Activated T-cell treated with anti-CD3 and anti-CD28 coated beads, Interleukin-2, amount 50 U/mL, for 72 hours (primary cell): Measurements from ENCODE around the gene LCT. TPM values are rescaled to one million over a fixed set of nuclear protein-coding genes. Genes with fewer than 3 reads are reported as not detected.

ENCODE experiments used
- ATAC-seq, 2 donors: fragments of 150-1000 bp; cut with Tn5 transposase; replicated peaks in 1 of 2; 2 replicates each; pipeline ENCODE4 v1.10.0; 2021; ENCODE audit warnings: moderate library complexity in 2 of 2, mild to moderate bottlenecking in 1 of 2
- DNase-seq, 2 donors: peaks; one replicate each; pipeline ENCODE4 v3.0.0; 2021 to 2022; ENCODE audit warnings: mixed read lengths in 1 of 2
- H3K27ac Mint-ChIP-seq: one replicate; pipeline ENCODE4 v1.8.0; 2022; ENCODE audit warnings: mild to moderate bottlenecking, moderate library complexity, mixed read lengths
- H3K27me3 Mint-ChIP-seq: one replicate; pipeline ENCODE4 v1.8.0; 2022; ENCODE audit warnings: low read depth, mixed read lengths
- H3K36me3 Mint-ChIP-seq, 2 donors: one replicate each; pipeline ENCODE4 v1.8.0; 2022; ENCODE audit warnings: mixed read lengths in 2 of 2, mild to moderate bottlenecking in 1 of 2; ENCODE audit not compliant: insufficient read depth in 2 of 2
- H3K4me1 Mint-ChIP-seq: one replicate; pipeline ENCODE4 v1.8.0; 2022; ENCODE audit warnings: low read depth, mixed read lengths
- H3K4me3 Mint-ChIP-seq, 2 donors: one replicate each; pipeline ENCODE4 v1.8.0; 2022; ENCODE audit warnings: mild to moderate bottlenecking in 2 of 2, mixed read lengths in 2 of 2, moderate library complexity in 2 of 2
- H3K9me3 Mint-ChIP-seq, 2 donors: one replicate each; pipeline ENCODE4 v1.8.0; 2022; ENCODE audit warnings: mixed read lengths in 2 of 2
- total RNA-seq, 2 donors: library from RNA; stranded (reverse); gene quantifications; one replicate each; pipeline ENCODE4 v1.2.3, GENCODE V29; 2022

Gene LCT
- total RNA-seq, 2 donors from 2014 or later: 0.19 to 0.29 TPM

DNA sequence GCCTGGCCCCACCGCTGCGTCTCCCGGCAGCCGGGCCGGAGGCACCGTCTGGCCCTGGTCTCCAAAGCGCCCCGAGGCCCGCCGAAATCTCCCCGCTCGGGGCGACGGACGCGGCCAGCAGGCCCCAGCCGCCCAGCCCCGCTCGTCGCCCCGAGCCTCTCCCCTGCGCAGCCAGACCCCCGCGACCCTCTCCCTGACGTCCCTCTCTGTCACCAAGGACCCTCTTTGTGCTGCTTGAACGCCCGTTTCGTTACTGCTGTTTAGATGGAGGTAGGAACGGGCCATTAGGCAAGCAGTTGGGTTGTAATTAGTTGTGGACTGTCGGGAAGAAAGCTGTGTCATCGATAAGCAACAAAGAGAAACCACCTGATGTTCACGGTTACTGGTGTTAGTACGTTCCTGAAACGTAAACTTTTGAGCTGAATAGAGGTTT, 94.6 kb downstream of the LCT start:
- Mint-ChIP-seq H3K4me3 (peak overlapping the region; percentile 95 to 99), H3K27ac (peak overlapping the region; percentile 100), H3K4me1 (peaks cover 38% of the 10 kb centered on the region), H3K27me3 (no peaks in the 10 kb centered on the region), H3K9me3 (peaks cover 1 to 2% of the 10 kb centered on the region in 2 donors), H3K36me3 (peaks cover 5 to 10% of the 10 kb centered on the region in 2 donors)
- DNase-seq (peak in 1 of 2 donors; percentile 53), ATAC-seq (peak; percentile 17 to 26)

DNA sequence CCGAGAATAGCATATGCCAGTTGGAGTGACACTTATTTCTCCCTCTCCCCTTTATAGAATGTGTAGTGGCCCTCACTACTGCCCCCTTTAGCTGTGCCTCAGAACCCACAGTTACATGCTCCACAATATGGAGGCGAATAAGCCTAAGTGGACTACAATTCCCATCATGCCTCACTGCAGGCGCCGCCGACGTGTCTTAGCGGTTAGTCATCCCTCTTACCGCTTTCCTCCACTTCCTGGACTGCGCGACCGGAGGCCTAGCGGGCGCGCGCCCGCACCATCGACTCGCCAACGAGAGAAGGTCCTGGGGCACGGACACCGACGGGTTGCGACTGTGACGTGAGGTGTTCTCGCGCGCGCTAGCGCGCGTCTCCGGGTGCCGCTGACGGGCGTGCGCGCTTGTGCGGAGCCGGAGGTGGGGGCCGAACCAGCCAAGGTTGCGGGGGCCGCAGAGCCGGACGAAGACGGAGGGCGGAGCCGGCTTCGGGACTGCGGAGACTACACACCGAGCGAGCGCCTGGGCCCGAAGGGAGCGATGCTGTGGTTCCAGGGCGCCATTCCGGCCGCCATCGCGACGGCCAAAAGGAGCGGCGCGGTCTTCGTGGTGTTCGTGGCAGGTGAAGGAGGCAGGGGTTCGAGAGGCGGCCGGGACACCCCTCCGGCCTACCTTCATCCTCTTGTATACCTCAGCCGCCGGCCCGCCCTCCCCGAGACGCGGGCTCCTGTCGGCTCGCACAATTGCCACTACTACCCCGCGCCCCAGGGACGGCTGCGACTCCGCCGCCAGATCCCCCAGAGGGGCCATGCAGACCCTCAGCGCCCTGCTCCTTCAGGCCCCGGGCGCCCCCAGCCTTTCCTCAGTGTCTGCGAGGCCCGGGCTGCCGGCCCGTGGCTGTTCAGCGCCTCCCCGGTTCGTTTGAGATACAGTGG, 95.3 kb downstream of the LCT start, which contains the start of gene UBXN4:
UBXN4 (plus strand) TSS at position 461 of the 930 bp plus-strand sequence; CDS start at position 536, 75 bp downstream.
- ATAC-seq (peak; percentile 94), DNase-seq (peak; percentile 92 to 95)
- peaks cover 2 to 4% of the 10 kb centered on the region in 2 donors for H3K9me3 Mint-ChIP-seq
- no peaks in the 10 kb centered on the region for H3K27me3 Mint-ChIP-seq
- H3K36me3 Mint-ChIP-seq: peaks cover 5 to 9% of the 10 kb centered on the region in 2 donors
- peak within 1 kb of the TSS; percentile 100 for H3K27ac Mint-ChIP-seq
- H3K4me1 Mint-ChIP-seq: peaks cover 35% of the 10 kb centered on the region
- peak within 1 kb of the TSS; percentile 95 to 99 for H3K4me3 Mint-ChIP-seq

DNA sequence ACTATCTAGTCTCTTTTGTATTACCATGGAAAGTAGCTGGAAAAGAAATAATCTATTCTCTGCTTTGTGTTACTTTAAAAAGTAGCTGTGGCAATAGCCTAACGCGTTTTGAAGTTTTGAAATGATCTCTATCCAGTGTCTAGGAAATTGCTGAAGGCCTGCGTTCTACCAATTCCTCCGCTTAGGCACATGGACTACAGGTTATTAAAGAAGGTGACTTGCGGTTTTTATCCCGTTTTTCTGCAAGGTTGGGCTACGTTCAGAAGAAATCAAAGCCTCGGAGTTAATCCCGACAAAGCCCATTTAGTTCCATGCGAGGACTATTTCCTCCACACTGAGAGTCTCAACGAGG, 96.0 kb downstream of the LCT start:
- no peak overlapping the region for H3K4me3 Mint-ChIP-seq

DNA sequence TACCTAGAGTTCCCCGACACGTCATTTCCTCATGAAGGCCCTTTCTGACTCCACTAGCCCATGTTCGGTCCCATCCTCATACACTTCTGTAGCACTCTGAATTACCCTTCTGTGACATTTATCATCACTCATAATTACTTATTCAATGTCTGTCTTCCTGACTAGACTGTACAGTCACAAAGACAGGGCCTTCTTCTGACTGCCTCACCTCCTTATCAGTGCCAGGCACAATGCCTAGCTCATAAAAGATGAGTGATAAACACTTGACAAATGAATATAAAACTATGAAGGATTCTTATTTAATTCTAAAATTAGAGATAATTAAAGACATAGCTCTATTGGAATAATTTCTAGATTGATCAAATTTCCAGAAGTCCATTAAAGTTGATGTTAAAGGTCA, 96.8 kb downstream of the LCT start:
- ATAC-seq (no peak), DNase-seq (no peak)
- Mint-ChIP-seq H3K27ac (no peak overlapping the region), H3K4me1 (peaks cover 23% of the 10 kb centered on the region), H3K36me3 (peaks cover 2 to 5% of the 10 kb centered on the region in 2 donors), H3K4me3 (no peak overlapping the region), H3K27me3 (no peaks in the 10 kb centered on the region), H3K9me3 (peaks cover 2 to 4% of the 10 kb centered on the region in 2 donors)

More for the DNA sequence above, 96.0 kb downstream of the LCT start:
- peaks cover 2 to 4% of the 10 kb centered on the region in 2 donors for H3K9me3 Mint-ChIP-seq
- H3K36me3 Mint-ChIP-seq: peaks cover 3 to 5% of the 10 kb centered on the region in 2 donors
- H3K4me1 Mint-ChIP-seq: peaks cover 29% of the 10 kb centered on the region
- H3K27me3 Mint-ChIP-seq: no peaks in the 10 kb centered on the region
- DNase-seq: no peak
- no peak for ATAC-seq
- H3K27ac Mint-ChIP-seq: no peak overlapping the region

Other genes starting within 250 kb of the LCT start
- 100 to 1,000 TPM; 150 to 173 TPM for gene UBXN4, start 95.3 kb downstream of the LCT start, total RNA-seq
- gene MCM6, start 39.3 kb upstream of the LCT start, total RNA-seq: 100 to 1,000 TPM; 237 to 257 TPM
- 100 to 1,000 TPM; 224 to 264 TPM for gene DARS1, start 148.4 kb upstream of the LCT start, total RNA-seq